CD4-positive, alpha-beta T cell treated with Interleukin-4 for 1 hour (primary cell): ENCODE measurements around the gene DYNLT1.
"Not testable (repeated sequence)": the region's sequence is repeated elsewhere in the genome, so short reads cannot be mapped to it uniquely, and the experiment has no call there.

ENCODE experiments used
- DNase-seq, 2 donors: peaks; one replicate each; pipeline ENCODE4 v3.0.0-alpha.2; 2020 to 2022

Gene DYNLT1

DNA sequence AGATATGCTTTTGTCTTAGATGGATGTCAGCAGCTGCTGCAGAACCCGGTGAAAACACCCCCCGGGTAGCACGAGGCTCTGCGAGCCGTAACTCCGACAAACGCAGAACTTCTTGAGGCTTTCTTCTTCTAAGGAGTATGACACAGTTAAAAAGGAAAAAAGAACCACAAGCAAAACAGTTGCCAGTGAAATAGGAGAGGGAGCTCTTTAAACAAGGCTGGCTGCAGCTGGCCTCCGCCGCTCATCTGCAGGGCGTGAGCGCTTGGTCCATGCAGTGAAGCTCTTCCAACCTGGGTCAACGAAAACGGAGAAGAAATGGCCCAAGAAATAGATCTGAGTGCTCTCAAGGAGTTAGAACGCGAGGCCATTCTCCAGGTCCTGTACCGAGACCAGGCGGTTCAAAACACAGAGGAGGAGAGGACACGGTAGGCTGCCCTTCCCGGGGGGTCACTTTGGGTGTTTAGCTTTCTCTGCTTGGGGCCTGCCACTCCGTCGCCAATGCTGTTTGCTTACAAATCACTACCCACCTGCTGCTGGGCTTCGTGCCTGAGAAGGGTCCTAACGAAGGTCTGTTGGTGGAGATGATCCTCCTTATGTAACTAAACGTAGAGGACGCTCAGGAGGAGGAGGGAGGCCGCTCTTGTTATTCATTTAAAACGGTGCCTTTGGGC is 18.5 kb upstream of the DYNLT1 start:
- DNase-seq, result peak in 1 of 2 donors; percentile 47

DNA sequence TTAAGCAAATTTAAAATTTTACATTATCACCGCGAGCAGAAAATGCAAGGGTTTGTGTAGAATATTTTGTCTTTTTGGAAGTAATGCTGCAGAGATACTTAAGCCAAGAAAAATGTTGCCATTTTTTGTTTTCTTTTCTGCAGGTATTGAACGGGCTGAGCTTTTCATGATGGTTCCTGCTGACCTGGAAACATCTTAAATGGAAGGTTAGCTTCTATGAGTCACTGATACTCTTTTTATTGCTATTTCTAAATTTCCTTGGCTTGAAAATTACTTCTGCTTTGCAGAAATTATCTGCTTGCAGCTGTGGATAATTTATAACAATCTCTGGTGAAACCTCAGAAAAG is 18.0 kb upstream of the DYNLT1 start:
- DNase-seq, result no peak

- no peak for DNase-seq
Measured at GRCh38 chr6:158661156-158661685, 16.7 kb upstream of the DYNLT1 start.

GRCh38 chr6:158660333-158660754 is 15.8 kb upstream of the DYNLT1 start:
- DNase-seq, result peak; percentile 63 to 65

DNA sequence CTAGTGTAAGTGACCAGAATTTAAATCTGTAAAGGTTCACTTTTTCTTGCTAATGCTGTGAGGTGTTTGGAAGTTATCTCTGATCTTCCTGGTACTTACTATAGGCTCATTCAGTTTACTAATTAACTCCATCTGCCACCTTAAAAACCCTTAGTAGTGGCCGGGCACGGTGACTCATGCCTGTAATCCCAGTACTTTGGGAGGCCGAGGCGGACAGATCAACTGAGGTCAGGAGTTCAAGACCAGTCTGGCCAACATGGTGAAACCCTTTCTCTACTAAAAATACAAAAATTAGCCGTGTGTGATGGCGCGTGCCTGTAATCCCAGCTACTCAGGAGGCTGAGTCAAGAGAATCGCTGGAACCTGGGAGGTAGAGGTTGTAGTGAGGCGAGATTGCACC is 12.4 kb upstream of the DYNLT1 start:
- not testable (repeated sequence) for DNase-seq

GRCh38 chr6:158655569-158656450 is 11.3 kb upstream of the DYNLT1 start:
- no peak for DNase-seq

DNA sequence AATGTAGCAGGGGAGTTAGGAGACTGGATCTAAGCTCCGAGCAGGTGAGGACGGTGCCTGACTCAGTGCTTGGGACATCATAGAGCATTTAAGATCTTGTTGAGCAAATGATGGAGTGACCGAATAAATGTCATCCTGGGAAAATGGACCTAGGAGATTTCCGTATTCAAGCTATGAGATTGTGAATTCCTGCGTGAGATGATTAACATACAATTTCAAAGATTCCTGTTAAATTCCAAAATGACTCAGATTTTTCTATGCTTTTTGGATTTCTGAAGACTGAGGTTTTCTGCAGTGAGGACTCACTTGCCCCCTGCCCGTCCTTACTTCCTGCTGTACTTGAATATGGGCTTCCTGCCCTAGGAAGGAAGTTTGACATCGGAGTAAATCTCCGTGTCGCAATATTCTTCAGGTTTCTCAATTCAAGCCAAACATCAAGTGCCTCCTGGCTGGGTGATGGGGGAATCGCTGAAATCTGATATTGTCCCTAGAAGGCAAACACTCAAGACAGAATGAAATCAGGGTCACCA is 10.5 kb upstream of the DYNLT1 start:
- peak in 1 of 2 donors; percentile 39 for DNase-seq

- peak in 1 of 2 donors; percentile 72 for DNase-seq
Measured at GRCh38 chr6:158654498-158654897, 10.0 kb upstream of the DYNLT1 start.

- DNase-seq, result peak; percentile 96
Measured at GRCh38 chr6:158653577-158654354, 9.2 kb upstream of the DYNLT1 start.

GRCh38 chr6:158651981-158652737 is 7.6 kb upstream of the DYNLT1 start:
- DNase-seq, result not testable (repeated sequence)

DNA sequence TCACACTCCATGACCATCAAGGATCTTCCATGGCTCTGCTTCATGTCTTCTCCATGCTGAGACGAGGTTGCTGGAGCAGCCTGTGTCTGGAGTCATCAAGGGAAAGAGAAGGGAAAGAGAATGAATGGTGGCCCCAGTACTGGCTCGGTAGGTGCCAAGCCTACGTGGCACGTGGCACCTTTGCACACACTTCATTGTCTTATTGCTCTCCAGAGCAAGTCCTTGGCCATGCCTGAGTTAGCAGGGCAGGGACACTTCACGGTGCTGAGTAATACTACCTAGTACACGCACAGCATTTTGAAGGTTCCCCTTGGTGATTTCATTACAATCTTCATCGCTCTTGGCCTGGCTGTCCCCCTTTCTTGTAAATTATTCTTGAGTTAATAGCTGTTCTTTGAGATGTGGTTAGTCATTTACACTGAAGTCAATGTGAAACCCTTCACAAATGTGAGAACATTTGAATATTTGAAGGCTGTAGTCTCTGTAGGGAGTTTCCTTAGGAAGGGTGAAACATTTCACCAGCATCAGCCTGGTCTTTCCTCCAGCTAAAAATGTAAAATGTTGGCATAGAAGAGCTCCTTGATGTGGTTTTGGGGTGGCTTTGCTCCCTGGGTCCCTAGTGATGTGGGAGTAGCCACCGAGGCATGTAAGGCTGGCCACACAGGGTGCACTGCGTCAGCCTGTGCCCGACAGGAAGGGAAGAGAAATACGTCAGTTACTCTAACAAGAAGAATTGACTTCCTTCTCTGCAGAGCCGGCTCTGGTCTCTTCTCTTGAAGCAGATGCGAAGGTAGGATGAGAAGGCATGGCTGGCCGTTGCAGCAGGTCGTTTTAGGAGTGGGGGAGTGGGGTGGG is 5.0 kb upstream of the DYNLT1 start, which contains the start of gene SYTL3:
Gene SYTL3, plus strand, starts transcription at position 766 of the 855 bp plus-strand sequence. CDS start 13,215 bp downstream, outside the sequence.
- DNase-seq, result peak; percentile 93

DNA sequence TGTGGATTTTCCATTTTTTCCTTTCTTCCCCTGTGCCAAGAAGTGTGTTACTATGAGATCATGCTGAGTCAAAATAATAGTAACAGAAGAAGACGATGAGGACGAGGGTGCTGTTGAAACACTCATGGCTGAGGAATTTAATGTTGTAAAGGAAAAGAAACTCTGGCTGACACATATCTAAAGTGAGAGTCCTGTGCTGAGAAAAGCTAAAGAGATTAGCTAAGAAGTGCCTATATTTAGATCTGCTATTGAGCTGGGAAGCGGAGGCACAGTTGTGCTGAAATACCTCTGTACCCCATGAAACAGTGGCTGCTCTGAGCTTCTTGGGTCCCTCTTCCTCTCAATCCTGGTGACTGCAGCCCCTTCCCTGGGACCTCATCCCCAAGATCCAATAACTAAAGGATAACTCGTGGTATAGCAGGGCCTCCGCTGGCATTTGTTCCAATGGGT is 4.2 kb upstream of the DYNLT1 start:
- no peak for DNase-seq

DNA sequence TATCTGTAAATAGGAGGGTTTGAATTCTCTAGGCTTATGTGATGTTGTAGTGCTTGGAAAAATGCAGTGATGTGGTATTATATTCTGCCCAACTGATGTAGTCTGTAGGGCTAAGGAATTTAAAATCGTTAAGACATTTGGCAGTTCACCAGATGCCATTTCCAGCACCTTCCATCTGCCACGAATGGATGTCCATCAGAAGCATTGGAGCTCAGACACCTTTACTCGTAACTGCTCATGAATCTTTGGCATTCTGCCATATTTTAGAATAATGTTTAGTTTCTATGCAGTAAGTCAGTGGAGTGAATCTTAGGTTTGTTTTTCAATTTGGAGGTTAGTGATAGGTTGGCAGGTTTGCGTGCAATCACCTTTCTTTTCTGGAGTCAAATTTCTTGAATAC is 3.0 kb upstream of the DYNLT1 start:
- DNase-seq, result no peak

DNA sequence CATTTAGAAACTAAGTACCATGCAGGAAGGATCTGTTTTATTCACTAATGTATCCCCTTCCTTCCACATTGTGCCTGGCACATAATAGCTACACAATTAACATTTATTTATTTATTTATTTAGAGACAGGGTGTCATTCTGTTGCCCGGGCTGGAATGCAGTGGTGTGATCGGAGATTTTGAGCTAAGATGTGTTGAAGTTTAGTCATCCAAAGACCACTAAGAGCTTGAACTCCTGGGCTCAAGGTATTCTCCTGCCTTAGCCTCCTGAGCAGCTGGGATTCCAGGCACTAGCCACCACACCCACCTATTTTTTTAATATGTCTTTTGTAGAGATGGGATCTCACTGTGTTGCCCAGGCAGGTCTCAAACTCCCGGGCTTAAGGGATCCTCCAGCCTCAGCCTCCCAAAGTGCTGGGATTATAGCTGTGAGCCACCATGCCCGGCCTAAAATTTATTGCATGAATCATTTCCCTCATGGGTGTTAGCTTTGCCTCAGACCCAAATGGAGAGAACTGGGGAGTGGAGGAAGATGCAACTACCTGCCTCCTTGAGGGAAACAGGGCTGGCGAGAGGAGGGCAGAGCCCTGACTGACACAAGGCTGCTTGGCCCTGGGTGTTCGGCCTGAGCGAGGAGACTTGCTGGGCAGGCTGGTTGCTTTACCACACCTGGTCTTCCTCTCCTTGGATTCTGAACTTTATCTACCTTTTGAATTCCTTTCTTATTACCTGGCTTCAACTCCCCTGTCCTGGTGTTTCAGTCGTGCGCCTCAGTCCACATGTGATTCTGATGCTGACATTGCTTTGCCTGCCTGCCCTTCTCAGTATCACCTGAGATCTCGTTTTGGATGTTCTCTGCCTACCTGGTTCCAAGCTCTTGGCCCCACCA is 1.7 kb upstream of the DYNLT1 start:
- DNase-seq, result no peak

DNA sequence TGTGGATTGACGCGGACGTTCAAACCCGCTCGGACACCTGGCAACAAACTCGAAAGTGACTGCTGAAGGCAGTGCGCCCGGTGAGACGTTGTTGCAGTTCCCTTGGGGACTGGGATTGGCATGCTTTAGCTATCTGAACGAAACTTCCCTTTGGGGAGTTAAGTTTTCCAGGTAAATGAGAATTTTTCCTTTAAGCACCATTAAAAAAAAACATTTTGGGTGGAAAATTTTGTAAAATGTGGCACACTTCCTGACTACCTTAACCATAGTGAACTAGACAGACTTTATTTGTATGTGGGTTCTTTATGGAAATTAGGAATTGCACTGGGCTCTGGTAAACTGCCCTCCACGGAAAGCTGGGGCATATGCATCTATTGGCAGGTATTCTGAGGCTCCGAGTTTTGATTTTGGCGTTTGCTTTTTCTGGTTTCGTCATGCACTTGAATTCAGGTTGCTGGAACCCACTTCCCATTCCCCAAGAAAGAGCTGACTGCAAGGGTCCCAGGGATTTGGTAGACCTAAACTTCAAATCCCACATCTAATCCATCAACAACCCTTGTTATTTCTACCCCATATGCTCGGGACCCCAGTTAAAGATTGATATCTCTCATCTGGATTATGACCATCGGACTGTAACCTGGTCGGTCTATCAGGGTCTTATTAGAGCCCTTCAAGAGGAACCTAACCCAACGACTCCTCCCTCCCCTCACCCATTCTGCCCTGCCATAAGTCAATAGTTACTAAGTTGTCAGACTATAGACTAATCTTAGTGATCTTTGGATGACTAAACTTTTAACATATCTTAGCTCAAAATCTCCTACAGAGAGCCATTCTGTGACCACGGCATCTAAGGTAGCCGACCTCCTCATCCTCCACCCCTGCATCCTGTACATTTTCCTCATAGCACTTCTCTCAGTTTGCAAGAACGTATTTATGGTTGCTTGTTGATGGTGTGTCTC is 800 bp upstream of the DYNLT1 start:
- DNase-seq, result no peak

- DNase-seq, result no peak
Measured at GRCh38 chr6:158643836-158644230, 710 bp downstream of the DYNLT1 start.

DNA sequence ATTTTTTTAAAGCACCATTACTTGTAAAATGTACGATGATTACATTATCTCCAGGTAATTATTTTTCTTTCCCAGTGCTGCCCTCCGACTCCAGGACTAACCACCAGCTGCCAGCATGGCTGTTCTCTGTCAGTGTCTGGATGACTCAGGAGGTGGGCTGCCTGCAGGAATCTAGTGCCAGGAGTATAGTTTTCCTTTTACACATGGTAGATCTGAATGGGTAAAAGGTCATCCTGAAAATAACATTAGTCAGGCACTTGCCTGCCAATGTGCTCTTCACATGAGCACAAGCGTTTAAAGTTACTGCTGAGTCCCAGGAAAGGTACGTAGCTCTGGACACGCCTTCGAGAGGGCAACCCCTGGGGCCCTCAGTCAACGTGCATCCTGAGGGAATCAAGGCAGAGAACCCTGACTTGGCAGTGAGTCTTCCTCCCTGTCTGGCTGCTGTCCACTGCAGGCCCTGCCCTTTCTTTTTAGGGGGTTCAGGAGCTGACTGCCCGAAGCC is 2.4 kb downstream of the DYNLT1 start:
- DNase-seq, result no peak

GRCh38 chr6:158640519-158640918 is 4.0 kb downstream of the DYNLT1 start:
- DNase-seq, result no peak
